ENCODE measurements around the gene ZBTB7C. TPM values are rescaled to one million over a fixed set of nuclear protein-coding genes. Genes with fewer than 3 reads are reported as not detected.

ZBTB7C gene
- polyA plus RNA-seq, 2 of the 4 experiments (the other 2 are of a cell fraction) = 0.10 to 0.12 TPM

GRCh38 chr18:47995654-47996053 is 413.5 kb downstream of the ZBTB7C start (continued):
- TF ChIP-seq MAX (IDR thresholded peaks at IDR 0.05) = no peak
- TF ChIP-seq NFE2L2 (conservative IDR thresholded peaks at IDR 0.05; ENCODE audit: low read length) = no peak

GRCh38 chr18:47993409-47993808 is 415.8 kb downstream of the ZBTB7C start:
- peaks cover 18% of the 10 kb centered on the region for H3K9me3 ChIP-seq
- no peak overlapping the region for H3K4me3 ChIP-seq
- H3K4me2 ChIP-seq = no peak overlapping the region
- FAIRE-seq (no peak), ATAC-seq (no peak), DNase-seq (ENCODE audit: low read depth in 1 of 2, low spot score in 1 of 2) (no peak)
- peaks cover 13% of the 10 kb centered on the region; the same call in 1 of the 3 replicates for H3K4me1 ChIP-seq
- WGBS (ENCODE audit: missing lambda C conversion rate) = 100% methylated on average over 1 of the region's 1 CpG
- CTCF ChIA-PET = no interaction called here
- TF ChIP-seq RARB (CRISPR knock-in tag; IDR thresholded peaks at IDR 0.05) (no peak), SMC3 (IDR thresholded peaks at IDR 0.05) (no peak), GATA3 (IDR thresholded peaks at IDR 0.05; ENCODE audit: borderline replicate concordance) (no peak), NPAS2 (CRISPR knock-in tag; IDR thresholded peaks at IDR 0.05; ENCODE audit: borderline replicate concordance) (no peak), CBX2 (IDR thresholded peaks at IDR 0.05; ENCODE audit: borderline replicate concordance, low read depth) (no peak), USF2 (IDR thresholded peaks at IDR 0.05) (no peak), PHF8 (IDR thresholded peaks at IDR 0.05; ENCODE audit: borderline replicate concordance, low read depth) (no peak), MYC (IDR thresholded peaks at IDR 0.05; ENCODE audit: borderline replicate concordance, low read length) (no peak), RAD21 (conservative IDR thresholded peaks at IDR 0.05 in 1 of 2, IDR thresholded peaks at IDR 0.05 in 1 of 2) (no peak), CHD4 (IDR thresholded peaks at IDR 0.05; ENCODE audit: borderline replicate concordance) (no peak), ELK1 (IDR thresholded peaks at IDR 0.05; ENCODE audit: low read depth, low read length) (no peak), KDM1A (IDR thresholded peaks at IDR 0.05; ENCODE audit: low read depth) (no peak)
- TF ChIP-seq, protein P1, sequence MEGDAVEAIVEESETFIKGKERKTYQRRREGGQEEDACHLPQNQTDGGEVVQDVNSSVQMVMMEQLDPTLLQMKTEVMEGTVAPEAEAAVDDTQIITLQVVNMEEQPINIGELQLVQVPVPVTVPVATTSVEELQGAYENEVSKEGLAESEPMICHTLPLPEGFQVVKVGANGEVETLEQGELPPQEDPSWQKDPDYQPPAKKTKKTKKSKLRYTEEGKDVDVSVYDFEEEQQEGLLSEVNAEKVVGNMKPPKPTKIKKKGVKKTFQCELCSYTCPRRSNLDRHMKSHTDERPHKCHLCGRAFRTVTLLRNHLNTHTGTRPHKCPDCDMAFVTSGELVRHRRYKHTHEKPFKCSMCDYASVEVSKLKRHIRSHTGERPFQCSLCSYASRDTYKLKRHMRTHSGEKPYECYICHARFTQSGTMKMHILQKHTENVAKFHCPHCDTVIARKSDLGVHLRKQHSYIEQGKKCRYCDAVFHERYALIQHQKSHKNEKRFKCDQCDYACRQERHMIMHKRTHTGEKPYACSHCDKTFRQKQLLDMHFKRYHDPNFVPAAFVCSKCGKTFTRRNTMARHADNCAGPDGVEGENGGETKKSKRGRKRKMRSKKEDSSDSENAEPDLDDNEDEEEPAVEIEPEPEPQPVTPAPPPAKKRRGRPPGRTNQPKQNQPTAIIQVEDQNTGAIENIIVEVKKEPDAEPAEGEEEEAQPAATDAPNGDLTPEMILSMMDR (IDR thresholded peaks at IDR 0.05) = no peak
- TF ChIP-seq, protein P2, sequence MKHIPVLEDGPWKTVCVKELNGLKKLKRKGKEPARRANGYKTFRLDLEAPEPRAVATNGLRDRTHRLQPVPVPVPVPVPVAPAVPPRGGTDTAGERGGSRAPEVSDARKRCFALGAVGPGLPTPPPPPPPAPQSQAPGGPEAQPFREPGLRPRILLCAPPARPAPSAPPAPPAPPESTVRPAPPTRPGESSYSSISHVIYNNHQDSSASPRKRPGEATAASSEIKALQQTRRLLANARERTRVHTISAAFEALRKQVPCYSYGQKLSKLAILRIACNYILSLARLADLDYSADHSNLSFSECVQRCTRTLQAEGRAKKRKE (CRISPR knock-in tag; IDR thresholded peaks at IDR 0.05; ENCODE audit: low read depth) = no peak
- H3K27ac ChIP-seq = peak overlapping the region; percentile 45 to 80
- POLR2A ChIA-PET = no interaction called here

DNA sequence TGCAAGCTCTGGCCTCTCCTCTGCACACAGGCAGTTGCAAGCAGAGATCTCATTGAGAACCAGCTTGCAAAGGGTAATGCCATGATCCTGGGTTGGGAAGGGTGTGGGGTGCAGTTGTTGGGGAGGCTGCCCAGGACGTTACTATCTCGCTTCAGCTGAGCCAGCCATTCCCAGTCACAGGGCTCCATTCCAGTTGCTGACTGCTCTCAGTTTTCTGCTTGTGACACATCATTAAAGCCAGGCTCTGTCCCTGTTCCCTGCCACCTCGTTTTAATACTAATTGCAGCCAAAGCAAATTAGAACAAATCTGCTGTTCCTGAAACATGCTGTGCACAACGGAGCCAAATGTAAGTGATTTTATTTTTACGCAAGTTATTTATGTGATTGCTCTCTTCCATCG is 416.2 kb downstream of the ZBTB7C start:
- Histone ChIP-seq H3K27ac (peak overlapping the region; percentile 45 to 80; a peak in 5 of 6 replicates), H3K4me2 (no peak overlapping the region), H3K9me3 (peaks cover 14% of the 10 kb centered on the region), H3K4me1 (peaks cover 17% of the 10 kb centered on the region), H3K4me3 (no peak overlapping the region)
- FAIRE-seq = no peak
- ATAC-seq = no peak
- WGBS (ENCODE audit: missing lambda C conversion rate) = 80% methylated on average over 6 of the region's 6 CpGs
- ChIA-PET CTCF (no interaction called here), POLR2A (no interaction called here)
- DNase-seq (ENCODE audit: low read depth in 1 of 2, low spot score in 1 of 2) = no peak
- TF ChIP-seq TFCP2L1 (CRISPR knock-in tag; IDR thresholded peaks at IDR 0.05) (no peak), KDM1A (IDR thresholded peaks at IDR 0.05; ENCODE audit: low read depth) (no peak), RAD21 (conservative IDR thresholded peaks at IDR 0.05 in 1 of 2, IDR thresholded peaks at IDR 0.05 in 1 of 2) (no peak), CBX2 (IDR thresholded peaks at IDR 0.05; ENCODE audit: borderline replicate concordance, low read depth) (no peak), MAZ (IDR thresholded peaks at IDR 0.05; ENCODE audit: borderline replicate concordance, low read depth, low read length) (no peak), MAX (IDR thresholded peaks at IDR 0.05) (no peak), JUN (IDR thresholded peaks at IDR 0.05) (no peak), NFE2L2 (conservative IDR thresholded peaks at IDR 0.05; ENCODE audit: low read length) (no peak), FOSB (CRISPR knock-in tag; IDR thresholded peaks at IDR 0.05) (no peak), ELK1 (IDR thresholded peaks at IDR 0.05; ENCODE audit: low read depth, low read length) (no peak)
- TF ChIP-seq, protein P2 (CRISPR knock-in tag; IDR thresholded peaks at IDR 0.05; ENCODE audit: low read depth) = no peak
- TF ChIP-seq, protein P3, sequence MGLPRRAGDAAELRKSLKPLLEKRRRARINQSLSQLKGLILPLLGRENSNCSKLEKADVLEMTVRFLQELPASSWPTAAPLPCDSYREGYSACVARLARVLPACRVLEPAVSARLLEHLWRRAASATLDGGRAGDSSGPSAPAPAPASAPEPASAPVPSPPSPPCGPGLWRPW (IDR thresholded peaks at IDR 0.05) = no peak
- TF ChIP-seq, protein P1 (IDR thresholded peaks at IDR 0.05) = no peak

All from A549 (cell line).